Panc1 (cell line): ENCODE results near the gene WASF3. TPM values are rescaled to one million over a fixed set of nuclear protein-coding genes. Genes with fewer than 3 reads are reported as not detected.
"Not testable (repeated sequence)": the region's sequence is repeated elsewhere in the genome, so short reads cannot be mapped to it uniquely, and the experiment has no call there.

ENCODE experiments used
- ATAC-seq: fragments of 200-7000 bp; cut with Tn5 transposase; 2 replicates; pipeline ENCODE4 v1.9.1; 2020; ENCODE audit warnings: mild to moderate bottlenecking, moderate library complexity
- BruUV-seq: library from RNA; stranded (reverse); fragments of 400-500 nt; replicated peaks from 2 replicates; lab custom pipeline; 2021; lab: Mats Ljungman, UMichigan
- CTCF ChIA-PET: fragments of 300-600 bp; sonication (Branson Sonifier 250); formaldehyde crosslinking; loops from one replicate; lab custom pipeline; 2022; ENCODE audit warnings: antibody characterized with exemption; lab: Charles Lee
- POLR2A ChIA-PET: fragments of 300-600 bp; sonication (Branson Sonifier 250); formaldehyde crosslinking; loops from one replicate; lab custom pipeline; 2022; ENCODE audit warnings: antibody characterized with exemption; lab: Charles Lee
- DNase-seq: peaks from one replicate; pipeline ENCODE4 v3.0.0-alpha.2; 2010; ENCODE audit warnings: low read depth, low spot score
- H3K27ac ChIP-seq: 2 replicates; pipeline ENCODE4 v1.5.1; 2011; ENCODE audit warnings: mild to moderate bottlenecking, low read length, inconsistent platforms
- H3K27me3 ChIP-seq: fragments of 200-500 bp; sonication (Bioruptor generic); 2 replicates; pipeline ENCODE4 v1.6.0; 2014; ENCODE audit warnings: low read length, inconsistent platforms; ENCODE audit not compliant: control insufficient read depth, insufficient read depth
- H3K36me3 ChIP-seq: fragments of 200-500 bp; sonication (Bioruptor generic); 2 replicates; pipeline ENCODE4 v1.5.1; 2014; ENCODE audit warnings: inconsistent platforms, mild to moderate bottlenecking, low read length, moderate library complexity; ENCODE audit not compliant: control insufficient read depth, insufficient read depth
- H3K4me1 ChIP-seq: 2 replicates; pipeline ENCODE4 v1.5.1; 2011; ENCODE audit warnings: inconsistent platforms, mild to moderate bottlenecking, low read length, moderate library complexity; ENCODE audit not compliant: control insufficient read depth, insufficient read depth
- H3K4me3 ChIP-seq, 2 experiments: 2 replicates each; pipeline ENCODE4 v1.5.1; 2011 to 2012; ENCODE audit warnings: low read depth in 2 of 2, low read length in 2 of 2, mild to moderate bottlenecking in 2 of 2, inconsistent platforms in 1 of 2, moderate library complexity in 1 of 2
- H3K9me3 ChIP-seq: fragments of 200-500 bp; sonication (Bioruptor generic); 2 replicates; pipeline ENCODE4 v1.5.1; 2014; ENCODE audit warnings: low read depth, mild to moderate bottlenecking, inconsistent platforms, low read length, moderate library complexity; ENCODE audit not compliant: control insufficient read depth, insufficient read depth
- POLR2AphosphoS5 ChIP-seq: IDR thresholded peaks from 2 replicates; pipeline ENCODE4 v1.6.1; 2012; ENCODE audit warnings: mild to moderate bottlenecking, low read depth, low read length, moderate library complexity
- SIN3A ChIP-seq: IDR thresholded peaks from 2 replicates; pipeline ENCODE4 v1.6.1; 2012; ENCODE audit warnings: low read depth, mild to moderate bottlenecking, low read length, moderate library complexity, borderline replicate concordance; ENCODE audit not compliant: insufficient read depth
- TCF7L2 ChIP-seq: IDR thresholded peaks from 2 replicates; pipeline ENCODE4 v1.6.1; 2011; ENCODE audit warnings: mild to moderate bottlenecking, low read depth, low read length, inconsistent platforms
- in situ Hi-C: cut with HindIII; loops from 2 replicates; pipeline ENCODE4 v1.10.0; 2016; ENCODE audit warnings: low sequenced_read_pairs, low pct_unique_long_range_greater_than_20kb
- intact Hi-C: fragments of 100-400 bp; cut with micrococcal nuclease; formaldehyde crosslinking; loops from one replicate; pipeline ENCODE4 v1.10.0; 2022; ENCODE audit not compliant: unreplicated experiment
- total RNA-seq: library from RNA; stranded (reverse); gene quantifications from one replicate; pipeline ENCODE4 v1.2.1, GENCODE V29; 2021; ENCODE audit not compliant: unreplicated experiment
- TF ChIP-seq, protein P1 (sequence below): fragments of 450-650 bp; IDR thresholded peaks from 2 replicates; pipeline ENCODE4 v1.5.1; 2017; ENCODE audit warnings: mild to moderate bottlenecking
- TF ChIP-seq, protein P2 (sequence below), 2 experiments: IDR thresholded peaks; 2 replicates each; pipeline ENCODE4 v1.6.1; 2011 to 2012; ENCODE audit warnings: low read depth in 2 of 2, control low read depth in 1 of 2, low read length in 1 of 2, mild to moderate bottlenecking in 1 of 2, moderate library complexity in 1 of 2; ENCODE audit not compliant: insufficient read depth in 1 of 2

The WASF3 gene
- total RNA-seq, 1 experiment from 2014 or later: 20.2 TPM

DNA sequence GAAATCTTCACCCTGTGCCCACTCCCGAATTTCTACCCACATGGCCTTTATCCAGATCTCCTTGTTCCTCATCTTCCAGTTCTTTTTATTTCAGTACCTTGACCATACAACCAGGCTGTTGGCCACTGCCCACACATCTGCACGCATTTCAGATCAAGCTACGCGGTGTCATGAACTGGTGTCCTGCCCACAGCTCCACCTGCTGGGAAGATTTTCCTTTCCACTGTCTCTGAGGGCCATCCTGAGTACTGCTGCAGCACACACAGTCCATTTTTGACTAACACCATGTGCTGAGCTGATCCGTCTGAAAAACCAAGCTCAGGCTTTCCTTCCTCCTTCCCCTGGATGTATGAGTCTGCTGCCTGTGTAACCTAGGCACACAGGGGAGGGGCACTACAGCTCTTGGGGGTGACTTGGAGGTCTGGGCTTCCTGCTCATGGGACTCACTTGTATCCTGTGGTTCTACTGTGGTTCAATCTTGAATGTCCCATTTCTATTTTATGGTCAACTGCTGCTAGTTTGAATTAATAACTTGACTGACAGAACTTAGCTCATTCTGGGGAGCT, 71.9 kb downstream of the WASF3 start:
- BruUV-seq: no TSS peak
- Histone ChIP-seq H3K27ac (no peak overlapping the region), H3K4me1 (no peaks in the 10 kb centered on the region), H3K4me3 (no peak overlapping the region), H3K36me3 (no peaks in the 10 kb centered on the region), H3K27me3 (no peaks in the 10 kb centered on the region), H3K9me3 (no peaks in the 10 kb centered on the region)
- intact Hi-C loops (no loop called here), in situ Hi-C loops (no loop called here)
- ATAC-seq: no peak
- ChIA-PET CTCF (interaction anchor here (0.5 kb wide), 1 partner anchor 66 kb away, joined by 7 read pairs; no protein-coding TSS in a partner anchor), POLR2A (no interaction called here)
- TF ChIP-seq SIN3A: no peak
- TF ChIP-seq, protein P1, sequence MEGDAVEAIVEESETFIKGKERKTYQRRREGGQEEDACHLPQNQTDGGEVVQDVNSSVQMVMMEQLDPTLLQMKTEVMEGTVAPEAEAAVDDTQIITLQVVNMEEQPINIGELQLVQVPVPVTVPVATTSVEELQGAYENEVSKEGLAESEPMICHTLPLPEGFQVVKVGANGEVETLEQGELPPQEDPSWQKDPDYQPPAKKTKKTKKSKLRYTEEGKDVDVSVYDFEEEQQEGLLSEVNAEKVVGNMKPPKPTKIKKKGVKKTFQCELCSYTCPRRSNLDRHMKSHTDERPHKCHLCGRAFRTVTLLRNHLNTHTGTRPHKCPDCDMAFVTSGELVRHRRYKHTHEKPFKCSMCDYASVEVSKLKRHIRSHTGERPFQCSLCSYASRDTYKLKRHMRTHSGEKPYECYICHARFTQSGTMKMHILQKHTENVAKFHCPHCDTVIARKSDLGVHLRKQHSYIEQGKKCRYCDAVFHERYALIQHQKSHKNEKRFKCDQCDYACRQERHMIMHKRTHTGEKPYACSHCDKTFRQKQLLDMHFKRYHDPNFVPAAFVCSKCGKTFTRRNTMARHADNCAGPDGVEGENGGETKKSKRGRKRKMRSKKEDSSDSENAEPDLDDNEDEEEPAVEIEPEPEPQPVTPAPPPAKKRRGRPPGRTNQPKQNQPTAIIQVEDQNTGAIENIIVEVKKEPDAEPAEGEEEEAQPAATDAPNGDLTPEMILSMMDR: no peak
- no peak for TF ChIP-seq TCF7L2
- no peak for DNase-seq

DNA sequence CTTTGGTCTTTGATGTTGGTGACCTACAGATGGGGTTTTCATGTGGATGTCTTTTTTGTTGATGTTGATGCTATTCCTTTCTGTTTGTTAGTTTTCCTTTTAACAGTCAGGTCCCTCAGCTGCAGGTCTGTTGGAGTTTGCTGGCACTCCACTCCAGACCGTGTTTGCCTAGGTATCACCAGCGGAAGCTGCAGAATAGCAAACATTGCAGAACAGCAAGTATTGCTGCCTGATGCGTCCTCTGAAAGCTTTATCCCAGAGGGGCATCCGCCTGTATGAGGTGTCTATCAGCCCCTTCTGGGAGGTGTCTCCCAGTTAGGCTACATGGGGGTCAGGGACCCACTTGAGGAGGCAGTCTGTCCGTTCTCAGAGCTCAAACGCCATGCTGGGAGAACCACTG, 78.2 kb downstream of the WASF3 start:
- DNase-seq, H3K9me3 ChIP-seq, POLR2A ChIA-PET, H3K27ac ChIP-seq, H3K36me3 ChIP-seq, ATAC-seq, H3K4me1 ChIP-seq, H3K27me3 ChIP-seq, H3K4me3 ChIP-seq, BruUV-seq, intact Hi-C loops, in situ Hi-C loops, CTCF ChIA-PET: not testable (repeated sequence)

DNA sequence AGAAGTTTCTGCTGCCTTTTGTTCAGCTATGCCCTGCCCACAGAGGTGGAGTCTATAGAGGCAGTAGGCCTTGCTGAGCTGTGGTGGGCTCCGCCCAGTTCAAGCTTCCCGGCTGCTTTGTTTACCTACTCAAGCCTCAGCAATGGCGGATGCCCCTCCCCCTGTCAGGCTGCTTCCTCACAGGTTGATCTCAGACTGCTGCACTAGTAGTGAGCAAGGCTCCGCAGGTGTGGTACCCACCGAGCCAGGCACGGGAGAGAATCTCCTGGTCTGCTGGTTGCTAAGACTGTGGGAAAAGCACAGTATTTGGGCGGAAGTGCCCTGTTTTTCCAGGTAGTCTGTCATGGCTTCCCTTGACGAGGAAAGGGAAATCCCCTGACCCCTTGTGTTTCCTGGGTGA, 78.6 kb downstream of the WASF3 start:
- H3K27ac ChIP-seq, H3K27me3 ChIP-seq, intact Hi-C loops, CTCF ChIA-PET, ATAC-seq, in situ Hi-C loops, H3K36me3 ChIP-seq, BruUV-seq, POLR2A ChIA-PET, H3K9me3 ChIP-seq, DNase-seq, H3K4me1 ChIP-seq, H3K4me3 ChIP-seq: not testable (repeated sequence)

DNA sequence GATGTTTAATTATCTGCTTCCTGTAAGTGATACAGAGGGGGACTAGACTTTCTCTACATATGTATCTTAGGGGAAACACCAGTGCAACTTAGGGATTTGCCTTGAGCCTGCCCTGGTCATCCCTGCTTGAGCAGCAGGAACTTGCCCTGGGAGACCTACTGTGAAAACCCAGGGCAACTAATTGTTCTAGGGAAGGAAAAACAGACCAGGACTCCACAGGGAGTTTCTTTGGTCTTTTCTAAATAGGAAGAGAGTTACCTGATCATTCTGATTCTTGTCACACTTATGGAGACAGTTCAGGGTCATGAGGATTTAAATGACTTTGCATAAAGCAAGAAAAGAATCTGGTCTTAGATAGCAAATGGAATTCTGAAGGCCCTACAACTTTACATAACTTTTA, 89.1 kb downstream of the WASF3 start:
- in situ Hi-C loops: no loop called here
- Histone ChIP-seq H3K36me3 (no peaks in the 10 kb centered on the region), H3K4me1 (no peaks in the 10 kb centered on the region), H3K27me3 (no peaks in the 10 kb centered on the region), H3K27ac (no peak overlapping the region), H3K9me3 (no peaks in the 10 kb centered on the region), H3K4me3 (no peak overlapping the region)
- ATAC-seq (no peak), DNase-seq (no peak)
- ChIA-PET POLR2A (no interaction called here), CTCF (no interaction called here)
- intact Hi-C loops: no loop called here
- BruUV-seq: no TSS peak
- TF ChIP-seq, protein P1: no peak
- TF ChIP-seq, protein P2, sequence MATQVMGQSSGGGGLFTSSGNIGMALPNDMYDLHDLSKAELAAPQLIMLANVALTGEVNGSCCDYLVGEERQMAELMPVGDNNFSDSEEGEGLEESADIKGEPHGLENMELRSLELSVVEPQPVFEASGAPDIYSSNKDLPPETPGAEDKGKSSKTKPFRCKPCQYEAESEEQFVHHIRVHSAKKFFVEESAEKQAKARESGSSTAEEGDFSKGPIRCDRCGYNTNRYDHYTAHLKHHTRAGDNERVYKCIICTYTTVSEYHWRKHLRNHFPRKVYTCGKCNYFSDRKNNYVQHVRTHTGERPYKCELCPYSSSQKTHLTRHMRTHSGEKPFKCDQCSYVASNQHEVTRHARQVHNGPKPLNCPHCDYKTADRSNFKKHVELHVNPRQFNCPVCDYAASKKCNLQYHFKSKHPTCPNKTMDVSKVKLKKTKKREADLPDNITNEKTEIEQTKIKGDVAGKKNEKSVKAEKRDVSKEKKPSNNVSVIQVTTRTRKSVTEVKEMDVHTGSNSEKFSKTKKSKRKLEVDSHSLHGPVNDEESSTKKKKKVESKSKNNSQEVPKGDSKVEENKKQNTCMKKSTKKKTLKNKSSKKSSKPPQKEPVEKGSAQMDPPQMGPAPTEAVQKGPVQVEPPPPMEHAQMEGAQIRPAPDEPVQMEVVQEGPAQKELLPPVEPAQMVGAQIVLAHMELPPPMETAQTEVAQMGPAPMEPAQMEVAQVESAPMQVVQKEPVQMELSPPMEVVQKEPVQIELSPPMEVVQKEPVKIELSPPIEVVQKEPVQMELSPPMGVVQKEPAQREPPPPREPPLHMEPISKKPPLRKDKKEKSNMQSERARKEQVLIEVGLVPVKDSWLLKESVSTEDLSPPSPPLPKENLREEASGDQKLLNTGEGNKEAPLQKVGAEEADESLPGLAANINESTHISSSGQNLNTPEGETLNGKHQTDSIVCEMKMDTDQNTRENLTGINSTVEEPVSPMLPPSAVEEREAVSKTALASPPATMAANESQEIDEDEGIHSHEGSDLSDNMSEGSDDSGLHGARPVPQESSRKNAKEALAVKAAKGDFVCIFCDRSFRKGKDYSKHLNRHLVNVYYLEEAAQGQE (IDR thresholded peaks at IDR 0.05; ENCODE audit: insufficient read depth in 1 of 2, low read depth in 2 of 2, low read length in 1 of 2): no peak
- no peak for TF ChIP-seq TCF7L2
- TF ChIP-seq POLR2AphosphoS5: no peak
- no peak for TF ChIP-seq SIN3A
